Breast epithelium (tissue), 3 donors: ENCODE measurements around the gene ERO1B.

Experiments used
- POLR2A ChIP-seq: fragments of 450-650 bp; IDR thresholded peaks from one replicate; pipeline ENCODE4 v1.6.1; 2016; ENCODE audit warnings: antibody characterized with exemption, mild to moderate bottlenecking, moderate library complexity
- TF ChIP-seq, protein P1 (sequence below), 3 donors: fragments of 450-650 bp; IDR thresholded peaks; one replicate each; pipeline ENCODE4 v1.5.1; 2016 to 2017; ENCODE audit warnings: antibody characterized with exemption in 3 of 3, mild to moderate bottlenecking in 3 of 3, moderate library complexity in 3 of 3

DNA sequence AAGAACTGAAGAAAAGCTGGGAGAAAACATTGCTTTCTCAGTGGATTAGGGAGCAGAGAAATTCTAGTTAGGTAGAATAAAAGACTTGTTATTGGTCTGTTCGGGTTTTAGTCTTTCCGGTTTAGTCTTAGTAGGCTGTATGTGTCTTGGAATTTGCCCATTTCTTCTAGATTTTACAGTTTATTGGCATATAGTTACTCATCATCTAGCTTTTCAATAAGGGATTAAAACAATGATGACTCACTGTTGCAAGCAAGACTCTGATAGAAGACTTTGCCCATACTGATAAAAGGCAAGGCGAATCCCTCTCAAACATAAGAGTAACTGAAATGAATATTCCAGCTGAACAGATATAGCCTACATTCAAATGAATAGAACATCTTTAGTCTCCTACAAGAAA is 77.1 kb downstream of the ERO1B start:
- TF ChIP-seq POLR2A = no peak
- TF ChIP-seq, protein P1, sequence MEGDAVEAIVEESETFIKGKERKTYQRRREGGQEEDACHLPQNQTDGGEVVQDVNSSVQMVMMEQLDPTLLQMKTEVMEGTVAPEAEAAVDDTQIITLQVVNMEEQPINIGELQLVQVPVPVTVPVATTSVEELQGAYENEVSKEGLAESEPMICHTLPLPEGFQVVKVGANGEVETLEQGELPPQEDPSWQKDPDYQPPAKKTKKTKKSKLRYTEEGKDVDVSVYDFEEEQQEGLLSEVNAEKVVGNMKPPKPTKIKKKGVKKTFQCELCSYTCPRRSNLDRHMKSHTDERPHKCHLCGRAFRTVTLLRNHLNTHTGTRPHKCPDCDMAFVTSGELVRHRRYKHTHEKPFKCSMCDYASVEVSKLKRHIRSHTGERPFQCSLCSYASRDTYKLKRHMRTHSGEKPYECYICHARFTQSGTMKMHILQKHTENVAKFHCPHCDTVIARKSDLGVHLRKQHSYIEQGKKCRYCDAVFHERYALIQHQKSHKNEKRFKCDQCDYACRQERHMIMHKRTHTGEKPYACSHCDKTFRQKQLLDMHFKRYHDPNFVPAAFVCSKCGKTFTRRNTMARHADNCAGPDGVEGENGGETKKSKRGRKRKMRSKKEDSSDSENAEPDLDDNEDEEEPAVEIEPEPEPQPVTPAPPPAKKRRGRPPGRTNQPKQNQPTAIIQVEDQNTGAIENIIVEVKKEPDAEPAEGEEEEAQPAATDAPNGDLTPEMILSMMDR (IDR thresholded peaks at IDR 0.05) = no peak
